Fibroblast of the aortic adventitia (primary cell): ENCODE results near the gene SLX4. TPM values are rescaled to one million over a fixed set of nuclear protein-coding genes. Genes with fewer than 3 reads are reported as not detected.
A peak's percentile ranks its signal among the peaks of the same experiment; 100 is the strongest.

ENCODE experiments used
- DNase-seq: peaks from one replicate; pipeline ENCODE4 v3.0.0-alpha.2; 2010; ENCODE audit warnings: low read depth
- H3K4me3 ChIP-seq: 2 replicates; pipeline ENCODE4 v1.5.1; 2011; ENCODE audit warnings: low read depth, mild to moderate bottlenecking, control low read depth, low read length, moderate library complexity
- CTCF ChIP-seq: IDR thresholded peaks from 2 replicates; pipeline ENCODE4 v1.5.1; 2011; ENCODE audit warnings: mild to moderate bottlenecking, low read length, control low read depth, inconsistent platforms; ENCODE audit not compliant: insufficient read depth
- total RNA-seq: library from RNA; depleted of rRNA; stranded (reverse); fragments of >200 nt; gene quantifications from 2 replicates; pipeline ENCODE4 v1.2.3, GENCODE V29; 2012; ENCODE audit warnings: low replicate concordance

Gene SLX4
- total RNA-seq, 1 donor = 7.0 TPM

DNA sequence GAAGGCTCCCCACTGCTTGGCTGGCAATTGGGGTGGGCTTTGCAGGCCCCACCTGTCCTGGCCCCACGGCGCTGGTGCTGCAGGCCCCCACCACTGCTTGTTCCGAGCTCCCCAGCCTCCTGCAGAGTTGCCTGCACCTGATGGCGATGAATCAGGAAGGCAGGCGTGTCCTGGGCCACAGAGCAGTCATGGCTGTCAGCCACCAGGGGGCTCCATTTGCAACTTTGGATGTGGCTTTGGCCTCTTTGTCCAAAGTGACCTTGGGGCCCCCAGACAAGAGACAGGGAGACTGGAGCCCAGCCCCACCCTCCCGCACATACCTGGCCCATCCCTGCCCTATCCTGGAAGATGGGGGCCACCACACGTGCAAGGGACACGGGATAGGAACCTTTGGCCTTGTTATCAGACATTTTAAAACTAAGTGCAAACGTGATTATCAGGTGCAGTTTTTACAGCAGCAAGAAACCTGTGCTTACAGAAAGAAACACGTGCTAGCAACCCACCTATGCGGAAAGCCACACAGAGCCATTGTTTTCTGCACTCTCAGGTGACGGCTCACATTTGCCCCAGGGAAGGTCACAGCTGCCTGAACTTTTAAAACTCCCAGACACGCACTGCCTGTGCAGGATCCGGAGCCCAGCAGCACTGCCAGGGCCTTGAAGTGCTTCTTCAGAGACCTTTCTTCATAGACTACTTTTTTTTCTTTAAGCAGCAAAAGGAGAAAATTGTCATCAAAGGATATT is 43.0 kb upstream of the SLX4 start, which contains the start of gene DNASE1:
DNASE1 (plus strand) TSS at position 443 of the 743 bp plus-strand sequence. CDS start 683 bp downstream, outside the sequence.
- DNase-seq = peak; percentile 52
- peak; percentile 73 for TF ChIP-seq CTCF
- H3K4me3 ChIP-seq = no peak within 1 kb of the TSS

GRCh38 chr16:3652373-3653195 is 41.2 kb upstream of the SLX4 start:
- DNase-seq = no peak
- no peak overlapping the region for H3K4me3 ChIP-seq
- no peak for TF ChIP-seq CTCF

DNA sequence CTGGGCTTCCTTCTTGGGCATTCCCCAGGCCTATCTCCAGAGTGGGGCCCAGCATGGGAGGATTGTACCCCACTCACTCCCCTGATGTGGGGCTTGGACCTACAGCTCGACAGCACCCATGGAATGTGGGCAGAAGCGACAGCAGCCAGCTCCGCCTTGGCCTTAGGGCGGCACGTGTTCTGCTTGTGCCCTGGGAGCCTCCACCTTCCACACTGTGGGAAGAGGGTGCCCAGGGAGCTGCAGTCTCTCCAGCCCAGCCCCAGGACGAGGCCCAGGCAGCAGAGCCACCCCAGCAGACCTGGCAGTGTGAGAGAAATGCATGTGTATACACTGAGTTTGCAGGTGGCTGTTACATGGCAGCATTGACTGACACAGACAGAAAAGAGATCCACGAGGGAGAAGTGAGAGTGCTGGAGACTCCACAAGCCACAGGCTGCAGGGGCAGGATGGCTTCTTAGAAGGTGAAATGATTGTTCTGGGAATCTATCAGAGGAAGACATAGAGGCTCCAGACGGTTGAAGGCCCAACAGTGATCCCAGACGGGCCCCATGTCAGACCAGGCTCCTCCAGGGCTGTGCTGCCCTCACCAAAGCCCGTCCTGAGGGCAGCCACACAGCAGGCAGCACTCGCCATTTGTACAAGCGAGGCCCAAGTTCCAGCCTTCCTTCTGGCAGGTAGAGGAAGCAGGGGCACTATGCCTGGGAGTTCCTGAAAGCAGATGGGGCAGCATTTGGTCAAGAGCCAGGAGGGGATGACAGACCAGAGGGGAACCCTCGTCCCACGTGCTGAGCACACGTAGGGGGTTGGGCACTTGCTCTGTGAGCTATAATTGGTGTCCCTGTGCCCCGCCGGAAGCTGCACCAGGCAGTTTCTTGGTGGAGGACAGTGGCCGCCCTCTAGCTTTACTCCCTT is 40.3 kb upstream of the SLX4 start:
- DNase-seq = no peak
- no peak for TF ChIP-seq CTCF
- no peak overlapping the region for H3K4me3 ChIP-seq

DNA sequence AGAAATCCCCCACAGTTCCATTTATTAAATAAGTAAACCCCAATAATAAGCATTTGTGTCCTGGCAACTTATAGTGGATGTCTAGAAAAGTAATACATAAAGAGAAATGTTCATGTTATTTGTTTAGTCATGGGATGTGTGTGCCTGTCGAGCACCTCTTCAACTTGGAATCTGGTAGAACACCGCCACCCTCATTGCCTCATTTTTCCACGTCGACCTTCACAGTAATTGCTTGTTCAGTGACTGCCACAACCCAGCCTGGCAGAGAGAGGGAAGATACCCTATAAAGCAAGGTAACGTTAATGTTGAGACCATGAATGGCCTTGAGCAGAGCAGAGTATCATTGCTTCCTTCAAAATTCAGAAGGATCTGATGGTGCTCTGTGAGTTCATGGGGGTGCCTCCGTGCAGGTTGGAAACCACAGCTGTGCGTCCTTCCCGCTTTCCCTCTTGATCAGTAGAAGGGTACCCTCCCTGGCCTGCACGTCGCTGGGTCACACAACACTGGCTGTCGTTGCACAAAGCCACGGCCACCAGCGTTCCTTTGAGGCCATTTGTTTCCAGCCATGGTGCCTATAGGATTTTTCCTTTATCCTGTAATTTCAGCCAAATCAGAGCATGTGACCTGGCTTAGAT is 39.3 kb upstream of the SLX4 start:
- no peak overlapping the region for H3K4me3 ChIP-seq
- DNase-seq = no peak
- TF ChIP-seq CTCF = no peak

DNA sequence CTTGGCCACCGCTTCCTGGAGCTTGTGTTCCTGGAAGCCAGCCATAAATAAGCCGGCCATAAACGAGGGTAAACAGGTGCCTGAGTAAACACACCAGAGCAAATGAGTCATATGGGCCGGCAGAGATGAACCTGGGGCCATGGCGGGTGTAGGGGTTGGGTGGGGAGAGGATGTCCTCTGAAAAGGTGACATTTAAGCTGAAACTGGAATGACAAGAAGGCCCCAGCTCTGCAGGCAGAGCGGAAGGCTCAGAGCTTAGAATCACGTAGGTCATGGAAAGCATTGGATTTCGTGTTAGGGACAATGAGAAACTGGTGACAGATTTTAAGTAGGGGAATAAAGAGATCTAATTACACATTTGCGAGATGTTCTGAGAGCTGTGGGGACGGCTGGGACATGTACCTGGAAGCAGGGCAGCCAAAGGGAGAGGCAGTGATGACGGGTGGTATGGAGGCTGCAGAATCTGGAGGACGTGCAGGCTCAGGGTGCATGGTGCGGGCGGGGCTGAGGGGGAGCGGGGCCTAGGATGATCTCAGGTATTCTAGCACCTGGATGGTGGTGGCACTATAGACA is 35.0 kb upstream of the SLX4 start:
- DNase-seq = no peak
- no peak for TF ChIP-seq CTCF

More for the DNA sequence above, 35.0 kb upstream of the SLX4 start:
- no peak overlapping the region for H3K4me3 ChIP-seq
